Mammary epithelial cell (primary cell): ENCODE measurements around the gene CNTNAP2.

ENCODE experiments used
- CTCF ChIP-seq, 2 donors: IDR thresholded peaks in 1 of 2; conservative IDR thresholded peaks in 1 of 2; 2 replicates each; pipeline ENCODE4 v1.5.1; 2011 to 2012; ENCODE audit warnings: inconsistent platforms in 2 of 2, low read length in 2 of 2, mild to moderate bottlenecking in 2 of 2, control low read depth in 1 of 2, low read depth in 1 of 2; ENCODE audit not compliant: insufficient read depth in 1 of 2; ENCODE audit errors: extremely low read depth in 1 of 2
- EZH2 ChIP-seq: IDR thresholded peaks from 2 replicates; pipeline ENCODE4 v1.6.1; 2012; ENCODE audit warnings: low read length, inconsistent platforms, borderline replicate concordance

- TF ChIP-seq CTCF (conservative IDR thresholded peaks at IDR 0.05 in 1 of 2, IDR thresholded peaks at IDR 0.05 in 1 of 2; ENCODE audit: extremely low read depth in 1 of 2, insufficient read depth in 1 of 2, low read depth in 1 of 2, low read length in 2 of 2) (no peak), EZH2 (no peak)
These were observed 832.1 kb downstream of the CNTNAP2 start for GRCh38 chr7:146948703-146949102.
